ENCODE results near the gene EN2.

Gene EN2

GRCh38 chr7:155464183-155464582, 6.3 kb downstream of the EN2 start:
- DNase-seq (ENCODE audit: low spot score), result no peak

- DNase-seq (ENCODE audit: low spot score), result no peak
Measured at GRCh38 chr7:155464948-155465739, 7.2 kb downstream of the EN2 start.

- no peak for DNase-seq (ENCODE audit: low spot score)
Measured at GRCh38 chr7:155465761-155466141, 7.8 kb downstream of the EN2 start.

- DNase-seq (ENCODE audit: low spot score), result peak; percentile 67
Measured at GRCh38 chr7:155466142-155466813, 8.3 kb downstream of the EN2 start.

- DNase-seq (ENCODE audit: low spot score), result peak; percentile 92
Measured at GRCh38 chr7:155466814-155467733, 9.1 kb downstream of the EN2 start.

- peak; percentile 77 for DNase-seq (ENCODE audit: low spot score)
Measured at GRCh38 chr7:155467846-155468784, 10.2 kb downstream of the EN2 start.

- DNase-seq (ENCODE audit: low spot score), result no peak
Measured at GRCh38 chr7:155468785-155469148, 10.8 kb downstream of the EN2 start.

- DNase-seq (ENCODE audit: low spot score), result peak; percentile 32
Measured at GRCh38 chr7:155469311-155470185, 11.6 kb downstream of the EN2 start.

- no peak for DNase-seq (ENCODE audit: low spot score)
Measured at GRCh38 chr7:155470186-155470487, 12.2 kb downstream of the EN2 start.

GRCh38 chr7:155470686-155471638, 13.0 kb downstream of the EN2 start:
- DNase-seq (ENCODE audit: low spot score), result peak; percentile 55

GRCh38 chr7:155471718-155472117, 13.8 kb downstream of the EN2 start:
- no peak for DNase-seq (ENCODE audit: low spot score)

GRCh38 chr7:155477476-155477875, 19.5 kb downstream of the EN2 start:
- no peak for DNase-seq (ENCODE audit: low spot score)

GRCh38 chr7:155481764-155482163, 23.8 kb downstream of the EN2 start:
- DNase-seq (ENCODE audit: low spot score), result no peak

GRCh38 chr7:155482511-155483183, 24.7 kb downstream of the EN2 start:
- DNase-seq (ENCODE audit: low spot score), result peak; percentile 49

GRCh38 chr7:155483245-155483644, 25.3 kb downstream of the EN2 start:
- DNase-seq (ENCODE audit: low spot score), result peak; percentile 52

- DNase-seq (ENCODE audit: low spot score), result peak; percentile 48
Measured at GRCh38 chr7:155483868-155484325, 26.0 kb downstream of the EN2 start.

GRCh38 chr7:155484483-155485399, 26.8 kb downstream of the EN2 start:
- no peak for DNase-seq (ENCODE audit: low spot score)
